IPS-NIHi7 (cell line): Measurements from ENCODE around the gene GDF15.
A peak's percentile ranks its signal among the peaks of the same experiment; 100 is the strongest.
"Not testable (repeated sequence)": the region's sequence is repeated elsewhere in the genome, so short reads cannot be mapped to it uniquely, and the experiment has no call there.

Source experiments
- DNase-seq: peaks from one replicate; pipeline ENCODE4 v3.0.0; 2012; ENCODE audit warnings: mixed read lengths; ENCODE audit errors: extremely low spot score

The GDF15 gene

DNA sequence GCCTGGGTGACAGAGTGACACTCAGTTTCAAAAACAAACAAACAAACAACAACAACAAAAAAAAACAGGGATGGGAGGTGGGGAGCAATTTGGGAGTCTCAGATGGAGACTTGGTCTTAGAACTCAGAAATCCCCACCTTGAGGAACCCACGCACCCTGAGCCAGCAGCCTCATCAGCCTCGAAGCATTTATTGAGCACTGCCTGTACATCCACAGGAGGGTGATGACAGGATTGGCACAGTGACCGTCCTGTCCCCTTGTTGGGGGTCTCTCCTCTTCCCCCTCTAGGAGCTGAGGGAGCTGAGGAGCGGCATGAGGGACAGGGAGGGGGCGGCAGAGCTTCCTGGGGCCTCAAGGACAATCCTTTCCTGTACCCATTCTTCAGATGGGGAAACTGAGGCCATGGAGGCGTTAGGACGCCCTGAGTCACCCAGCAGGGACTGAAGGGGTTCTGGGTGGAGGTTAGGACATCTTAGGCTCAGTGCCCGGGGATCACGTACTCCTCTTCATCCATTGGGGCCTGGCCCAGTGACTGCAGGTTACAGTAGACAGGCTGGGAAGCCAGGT, 5.6 kb downstream of the GDF15 start:
- DNase-seq, result no peak

DNA sequence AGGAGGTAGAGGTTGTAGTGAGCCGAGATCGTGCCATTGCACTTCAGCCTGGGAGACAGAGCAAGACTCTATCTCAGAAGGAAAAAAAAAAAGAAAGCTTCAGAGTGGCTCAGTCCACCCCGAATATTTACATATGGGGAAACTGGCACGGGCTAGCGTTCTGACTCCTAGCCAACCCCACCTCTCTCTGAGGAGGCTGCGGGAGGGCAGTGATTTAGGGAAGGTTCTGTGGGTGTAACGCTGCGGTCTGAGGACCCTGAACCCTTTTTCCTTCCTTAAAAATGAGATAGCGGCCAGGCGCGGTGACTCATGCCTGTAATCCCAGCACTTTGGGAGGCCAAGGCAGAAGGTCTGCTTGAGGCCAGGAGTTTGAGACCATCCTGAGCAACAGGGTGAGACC, 6.5 kb downstream of the GDF15 start:
- DNase-seq, result no peak

GRCh38 chr19:18392926-18393325, 7.0 kb downstream of the GDF15 start:
- DNase-seq, result no peak

DNA sequence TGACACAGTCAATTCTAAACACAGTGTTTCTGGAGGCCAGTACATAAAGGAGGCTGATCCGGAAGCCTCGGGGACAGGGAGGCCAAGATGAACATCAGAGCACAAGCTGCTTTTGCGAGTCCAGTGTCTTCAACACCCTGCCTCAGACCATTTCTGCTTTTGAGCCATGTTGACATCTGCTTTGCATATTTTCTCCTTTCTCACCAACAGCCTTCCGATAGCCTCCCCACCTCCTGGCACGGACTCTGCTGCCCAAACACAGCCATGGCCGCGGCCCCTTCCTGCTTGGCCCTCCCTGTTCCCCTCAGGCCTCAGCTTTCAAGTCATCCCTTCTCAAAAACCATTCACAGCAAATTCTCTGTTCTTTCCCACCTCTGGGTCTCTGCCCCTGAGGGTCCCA, 7.9 kb downstream of the GDF15 start:
- DNase-seq, result no peak

DNA sequence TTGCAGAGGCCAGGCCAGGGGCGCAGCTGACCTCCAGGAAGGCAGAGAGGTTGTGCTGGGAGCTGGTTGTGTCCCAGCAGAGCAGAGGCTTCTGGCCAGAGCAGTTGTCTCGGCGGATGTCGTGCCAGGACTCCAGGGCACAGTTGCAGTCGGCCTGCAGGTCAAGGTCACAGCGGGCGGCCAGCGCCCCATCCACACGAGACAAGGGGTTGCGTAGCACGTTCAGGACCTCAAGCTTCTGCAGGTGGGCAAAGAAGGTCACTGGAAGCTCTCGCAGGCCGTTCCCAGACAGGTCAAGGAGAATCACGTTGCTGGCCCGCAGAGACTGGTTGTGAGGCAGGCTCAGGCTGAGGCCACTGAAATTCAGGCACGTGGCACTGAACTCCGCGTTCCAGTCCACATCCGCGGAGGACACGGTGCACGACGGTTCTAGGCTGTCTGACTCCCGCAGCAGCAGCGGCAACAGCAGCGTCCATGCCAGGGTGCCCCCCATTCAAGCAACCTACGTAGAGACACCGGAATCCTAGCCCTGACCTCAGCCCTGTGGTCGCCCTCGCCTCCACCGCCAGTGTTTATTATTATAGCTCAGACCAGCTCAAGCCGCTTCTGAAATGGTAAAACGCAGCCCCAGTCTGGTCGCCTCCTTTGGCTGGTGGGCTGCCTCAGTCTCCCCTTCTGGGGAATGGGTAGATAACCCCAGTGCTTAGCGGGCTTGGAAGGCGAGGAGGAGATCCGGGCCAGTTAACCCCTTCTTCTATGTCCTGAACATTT, 10.7 kb downstream of the GDF15 start:
- no peak for DNase-seq

GRCh38 chr19:18397242-18398202, 11.6 kb downstream of the GDF15 start, which contains the start of gene LRRC25:
Gene LRRC25, minus strand, starts transcription at chr19:18397622. Its CDS starts 659 bp downstream, at chr19:18396963.
- DNase-seq, result peak; percentile 65

DNA sequence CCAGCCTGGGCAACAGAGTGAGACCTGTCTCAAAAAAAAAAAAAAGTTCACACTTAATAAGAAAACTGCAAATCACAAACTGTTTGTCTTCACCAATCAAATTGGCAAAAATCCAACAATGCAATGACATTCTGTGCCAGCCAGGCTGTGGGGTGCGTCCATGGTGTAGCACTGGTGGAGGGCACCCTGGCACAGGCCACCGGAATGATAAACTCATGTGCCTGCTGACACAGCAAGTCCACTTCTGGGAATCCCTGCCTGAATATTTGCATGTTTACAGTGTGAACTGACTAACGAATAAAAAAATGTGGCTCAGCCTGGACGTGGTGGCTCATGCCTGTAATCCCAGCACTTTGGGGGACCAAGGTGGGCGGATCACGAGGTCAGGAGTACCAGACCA, 13.1 kb downstream of the GDF15 start:
- no peak for DNase-seq

- DNase-seq, result no peak
Observed at GRCh38 chr19:18401580-18402112, 15.7 kb downstream of the GDF15 start.

DNA sequence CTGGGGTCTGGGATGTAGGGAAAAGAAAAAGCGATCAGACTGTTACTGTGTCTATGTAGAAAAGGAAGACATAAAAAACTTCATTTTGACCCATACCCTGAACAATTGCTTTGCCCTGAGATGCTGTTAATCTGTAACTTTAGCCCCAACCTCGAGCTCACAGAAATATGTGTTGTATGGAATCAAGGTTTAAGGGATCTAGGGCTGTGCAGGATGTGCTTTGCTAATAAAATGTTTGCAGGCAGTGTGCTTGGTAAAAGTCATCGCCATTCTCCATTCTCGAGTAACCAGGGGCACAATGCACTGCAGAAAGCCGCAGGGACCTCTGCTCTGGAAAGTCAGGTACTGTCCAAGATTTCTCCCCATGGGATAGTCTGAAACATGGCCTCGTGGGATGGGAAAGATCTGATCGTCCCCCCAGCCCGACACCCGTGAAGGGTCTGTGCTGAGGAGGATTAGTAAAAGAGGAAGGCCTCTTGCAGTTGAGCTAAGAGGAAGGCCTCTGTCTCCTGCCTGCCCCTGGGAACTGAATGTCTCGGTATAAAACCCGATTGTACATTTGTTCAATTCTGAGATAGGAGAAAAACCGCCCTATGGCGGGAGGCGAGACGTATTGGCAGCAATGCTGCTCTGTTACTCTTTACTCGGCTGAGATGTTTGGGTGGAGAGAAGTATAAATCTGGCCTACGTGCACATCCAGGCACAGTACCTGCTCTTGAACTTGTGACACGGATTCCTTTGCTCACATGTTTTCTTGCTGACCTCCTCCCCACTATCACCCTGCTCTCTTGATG, 16.7 kb downstream of the GDF15 start:
- DNase-seq, result not testable (repeated sequence)

- not testable (repeated sequence) for DNase-seq
Observed at GRCh38 chr19:18405754-18406153, 19.8 kb downstream of the GDF15 start.

DNA sequence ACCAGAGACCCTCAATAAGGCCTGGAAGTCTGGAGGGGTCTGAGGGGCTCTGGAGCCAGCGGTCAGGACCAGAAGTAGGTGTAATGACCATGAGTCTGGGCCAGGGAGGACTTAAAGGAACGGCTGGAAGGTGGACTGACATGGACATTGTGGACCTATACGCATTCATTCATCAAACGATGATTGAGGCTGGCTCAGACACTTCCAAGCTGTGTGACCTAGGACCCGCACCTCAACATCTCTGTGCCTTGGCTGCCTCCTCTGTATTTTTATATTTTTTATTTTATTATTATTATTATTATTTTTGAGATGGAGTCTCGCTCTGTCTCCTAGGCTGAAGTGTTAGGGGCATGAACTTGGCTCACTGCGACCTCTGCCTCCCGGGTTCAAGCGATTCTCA, 20.8 kb downstream of the GDF15 start:
- no peak for DNase-seq

DNA sequence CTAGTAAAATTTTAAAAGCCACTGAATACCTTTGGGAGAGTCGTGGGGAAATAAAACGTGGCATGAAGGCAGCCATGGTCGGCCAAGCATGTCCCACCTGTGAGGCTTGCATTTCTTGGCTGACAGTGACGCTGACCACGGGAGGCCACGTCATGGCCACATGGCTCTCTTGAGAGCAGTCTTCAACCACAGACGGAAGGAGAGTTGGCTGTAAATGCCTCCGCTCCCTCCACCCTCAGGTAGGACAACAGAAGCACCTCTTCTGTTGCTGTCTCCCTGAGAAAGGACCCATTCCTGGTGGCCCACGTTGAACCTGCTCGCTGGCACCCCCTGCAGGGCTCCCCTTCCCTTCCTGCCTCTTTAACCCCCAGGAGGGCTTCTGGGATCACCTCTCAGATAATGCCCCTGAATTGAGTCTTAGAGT, 22.1 kb downstream of the GDF15 start:
- peak; percentile 73 for DNase-seq

- DNase-seq, result no peak
Observed at GRCh38 chr19:18412610-18413239, 26.8 kb downstream of the GDF15 start.

DNA sequence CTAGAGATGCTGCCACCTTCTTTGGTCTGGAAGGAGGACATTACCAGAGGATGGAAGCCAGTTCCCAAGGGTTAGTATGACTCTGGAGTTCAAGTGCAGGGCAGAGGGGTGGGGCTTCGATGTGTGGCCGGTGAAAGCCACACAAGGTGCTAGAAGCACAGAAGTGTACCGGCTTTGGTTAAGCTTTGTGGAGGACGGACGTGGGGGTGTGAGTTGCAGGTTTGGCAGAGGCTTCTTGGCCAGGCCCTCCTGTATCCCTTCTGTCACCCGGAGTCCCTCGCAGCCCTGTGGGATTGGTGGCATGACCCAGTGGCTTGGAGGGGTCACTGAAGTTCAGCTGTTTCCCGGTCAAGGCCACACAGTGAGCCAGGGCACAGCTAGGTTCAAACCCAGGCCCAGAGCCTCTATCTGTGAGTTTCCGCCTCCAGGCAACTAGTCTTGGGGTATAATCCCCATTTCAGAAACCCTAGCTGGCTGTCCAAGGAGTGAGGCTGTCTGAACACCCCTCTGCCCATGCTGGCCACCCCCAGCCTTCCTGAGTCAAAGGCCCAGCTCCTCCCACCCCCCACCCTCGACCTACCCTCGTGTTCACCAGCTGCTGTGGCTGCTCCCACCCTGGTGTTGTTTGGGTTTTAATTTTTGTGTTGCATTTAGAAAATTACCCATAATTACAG, 28.7 kb downstream of the GDF15 start:
- DNase-seq, result no peak

GRCh38 chr19:18415178-18415867, 29.4 kb downstream of the GDF15 start:
- DNase-seq, result no peak

GRCh38 chr19:18416778-18417249, 30.9 kb downstream of the GDF15 start:
- DNase-seq, result peak; percentile 80

DNA sequence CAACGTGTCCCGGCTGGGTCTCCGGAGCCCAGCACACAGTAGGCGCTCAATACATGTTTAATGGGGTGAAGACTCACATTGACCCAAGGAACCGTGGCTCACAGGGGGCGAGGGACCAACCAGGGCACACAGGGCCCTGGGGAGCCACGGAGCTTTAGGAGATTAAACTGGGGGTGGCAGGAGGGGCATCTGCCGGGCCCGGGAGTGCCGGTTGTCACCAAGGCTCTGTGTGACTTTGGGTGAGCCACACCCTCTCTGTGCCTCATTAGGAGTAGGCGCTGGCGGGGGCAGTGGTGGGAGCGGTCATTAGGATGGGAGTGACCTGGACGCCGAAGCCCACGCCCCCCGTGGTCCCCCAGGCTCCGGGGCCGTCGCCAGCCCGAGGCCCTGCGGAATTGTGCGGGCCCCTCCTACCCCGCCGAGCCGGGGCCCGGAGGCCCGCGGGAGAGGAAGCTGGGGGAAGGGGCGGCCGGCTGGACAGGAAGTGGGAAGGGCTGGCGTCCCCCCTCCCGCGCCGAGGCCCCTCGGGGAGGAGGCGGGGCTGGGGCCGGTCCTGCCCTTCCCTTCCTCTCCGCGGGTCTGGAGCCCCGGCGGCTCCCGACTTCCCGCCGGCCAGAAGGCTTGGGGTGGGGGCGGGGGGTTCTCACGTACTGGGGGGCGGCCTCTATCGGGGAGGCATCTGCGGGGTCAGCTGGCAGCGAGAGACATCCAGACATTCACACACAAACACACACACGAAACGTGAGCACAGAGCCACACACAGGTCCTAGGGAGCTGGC, 31.5 kb downstream of the GDF15 start:
- DNase-seq, result peak; percentile 87

GRCh38 chr19:18418029-18418482, 32.1 kb downstream of the GDF15 start:
- DNase-seq, result no peak
